Neuronal stem cell (in vitro differentiated cells): ENCODE data around the gene ETV6.

Experiments
- DNase-seq: peaks from one replicate; pipeline ENCODE4 v3.0.0-alpha.2; 2013; ENCODE audit warnings: low spot score
- H2AFZ ChIP-seq: one replicate; pipeline ENCODE4 v1.6.1; 2013; ENCODE audit warnings: mild to moderate bottlenecking, low read length, inconsistent platforms
- H2AK5ac ChIP-seq: 2 replicates; pipeline ENCODE4 v1.6.1; 2013; ENCODE audit warnings: low read depth, mild to moderate bottlenecking, inconsistent platforms, low read length, moderate library complexity, mixed read lengths
- H2BK120ac ChIP-seq: 2 replicates; pipeline ENCODE4 v1.6.1; 2013; ENCODE audit warnings: low read depth, mild to moderate bottlenecking, inconsistent platforms, low read length, moderate library complexity, mixed read lengths
- H2BK12ac ChIP-seq: one replicate; pipeline ENCODE4 v1.6.1; 2013; ENCODE audit warnings: low read length, inconsistent platforms
- H2BK15ac ChIP-seq: 2 replicates; pipeline ENCODE4 v1.6.1; 2013; ENCODE audit warnings: mild to moderate bottlenecking, low read length, inconsistent platforms, mixed read lengths
- H2BK5ac ChIP-seq: one replicate; pipeline ENCODE4 v1.6.1; 2013; ENCODE audit warnings: inconsistent platforms, mild to moderate bottlenecking, low read length, moderate library complexity
- H3K14ac ChIP-seq: one replicate; pipeline ENCODE4 v1.6.1; 2013; ENCODE audit warnings: low read length, inconsistent platforms
- H3K18ac ChIP-seq: 2 replicates; pipeline ENCODE4 v1.6.1; 2013; ENCODE audit warnings: low read length, inconsistent platforms
- H3K23ac ChIP-seq: 2 replicates; pipeline ENCODE4 v1.6.1; 2013; ENCODE audit warnings: low read depth, mild to moderate bottlenecking, mixed read lengths, low read length, inconsistent platforms; ENCODE audit not compliant: poor library complexity
- H3K27ac ChIP-seq: replicated peaks from 3 replicates; pipeline ENCODE4 v1.5.1; 2013; ENCODE audit warnings: low read length, inconsistent platforms
- H3K27me3 ChIP-seq, 3 experiments: 2 replicates each; pipeline ENCODE4 v1.6.1; 2013; ENCODE audit warnings: low read length in 3 of 3, mild to moderate bottlenecking in 2 of 3, inconsistent platforms in 1 of 3, low read depth in 1 of 3, mixed read lengths in 1 of 3, moderate library complexity in 1 of 3; ENCODE audit not compliant: control insufficient read depth in 3 of 3, insufficient read depth in 3 of 3
- H3K36me3 ChIP-seq, 2 donors: replicated peaks in 1 of 2; 2 replicates each; pipeline ENCODE4 v1.6.1; 2013; ENCODE audit warnings: low read length in 2 of 2; ENCODE audit not compliant: control insufficient read depth in 2 of 2, insufficient read depth in 2 of 2
- H3K4ac ChIP-seq: 2 replicates; pipeline ENCODE4 v1.6.1; 2013; ENCODE audit warnings: inconsistent platforms, mild to moderate bottlenecking, low read length, moderate library complexity
- H3K4me1 ChIP-seq, 2 donors: 1 replicate in 1 of 2; 2 replicates in 1 of 2; pipeline ENCODE4 v1.6.1; 2013; ENCODE audit warnings: low read length in 2 of 2, low read depth in 1 of 2; ENCODE audit not compliant: control insufficient read depth in 2 of 2, insufficient read depth in 1 of 2
- H3K4me2 ChIP-seq: one replicate; pipeline ENCODE4 v1.6.1; 2013; ENCODE audit warnings: mild to moderate bottlenecking, low read length, inconsistent platforms; ENCODE audit not compliant: insufficient read depth, poor library complexity, severe bottlenecking
- H3K4me3 ChIP-seq, 2 donors: 2 replicates each; pipeline ENCODE4 v1.5.1; 2013; ENCODE audit warnings: low read length in 2 of 2, mild to moderate bottlenecking in 2 of 2, inconsistent platforms in 1 of 2, moderate library complexity in 1 of 2
- H3K79me1 ChIP-seq: one replicate; pipeline ENCODE4 v1.6.1; 2013; ENCODE audit warnings: low read depth, mild to moderate bottlenecking, inconsistent platforms, low read length, moderate library complexity
- H3K9ac ChIP-seq: one replicate; pipeline ENCODE4 v1.6.1; 2013; ENCODE audit warnings: mild to moderate bottlenecking, low read depth, low read length, inconsistent platforms; ENCODE audit not compliant: poor library complexity
- H3K9me3 ChIP-seq, 2 donors: replicated peaks in 1 of 2; 2 replicates each; pipeline versions ENCODE3 to v1.6.1; 2013; ENCODE audit warnings: low read length in 2 of 2, mild to moderate bottlenecking in 2 of 2, inconsistent platforms in 1 of 2, low read depth in 1 of 2, mixed read lengths in 1 of 2, moderate library complexity in 1 of 2; ENCODE audit not compliant: control insufficient read depth in 2 of 2, insufficient read depth in 1 of 2
- H4K8ac ChIP-seq: one replicate; pipeline ENCODE4 v1.6.1; 2013; ENCODE audit warnings: low read depth, mild to moderate bottlenecking, inconsistent platforms, low read length, moderate library complexity
- H4K91ac ChIP-seq: one replicate; pipeline ENCODE4 v1.6.1; 2013; ENCODE audit warnings: low read length, low read depth, mild to moderate bottlenecking, inconsistent platforms; ENCODE audit not compliant: poor library complexity
- WGBS, 2 donors: extraction: QIAGEN DNeasy Blood & Tissue Kit; methylation state at CpG; one replicate each; pipeline ENCODE4 v1.1.7; 2013; ENCODE audit warnings: missing lambda C conversion rate in 2 of 2, mixed read lengths in 1 of 2; ENCODE audit not compliant: insufficient read length in 2 of 2, insufficient replicate concordance in 1 of 2; ENCODE audit errors: extremely low coverage in 2 of 2; 5-methylcytosine and 5-hydroxymethylcytosine counted together

Gene ETV6

DNA sequence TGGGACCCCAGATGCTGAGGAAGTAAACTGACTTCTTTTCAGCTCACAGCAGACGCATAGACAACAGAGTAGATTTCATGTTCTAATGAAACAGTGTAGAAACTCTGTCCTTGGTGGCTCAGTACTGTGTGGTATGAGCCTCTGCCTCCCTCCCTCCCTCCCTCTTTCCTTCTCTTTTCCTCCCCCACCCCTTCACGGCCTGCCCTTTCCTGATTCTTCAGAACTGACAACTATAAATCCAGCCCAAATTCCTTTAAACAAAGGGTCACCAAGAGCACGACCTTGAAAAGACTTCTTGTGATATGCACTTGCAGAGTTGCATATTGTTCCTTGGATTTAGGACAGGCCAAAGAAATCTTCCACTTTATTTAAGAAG is 164.0 kb downstream of the ETV6 start:
- Histone ChIP-seq H3K9ac (peak overlapping the region; percentile 18), H2BK15ac (no peak overlapping the region), H3K14ac (no peak overlapping the region), H3K36me3 (no peaks in the 10 kb centered on the region), H3K27me3 (no peaks in the 10 kb centered on the region), H4K91ac (no peak overlapping the region), H4K8ac (no peak overlapping the region), H3K9me3 (no peaks in the 10 kb centered on the region), H2AFZ (peak overlapping the region; percentile 85), H3K4me2 (peak overlapping the region; percentile 60), H3K4me1 (peaks cover 26 to 28% of the 10 kb centered on the region in 2 donors), H3K23ac (no peak overlapping the region), H3K79me1 (no peaks in the 10 kb centered on the region), H2BK120ac (no peak overlapping the region), H2BK5ac (no peak overlapping the region), H2AK5ac (no peak overlapping the region), H3K4ac (no peak overlapping the region), H3K18ac (peak overlapping the region; percentile 91), H2BK12ac (no peak overlapping the region), H3K27ac (peak overlapping the region; percentile 94), H3K4me3 (peak overlapping the region in 1 of 2 donors; percentile 52)
- no CpG with 5 or more reads among the region's 3 CpGs for WGBS, 2 donors
- no peak for DNase-seq

DNA sequence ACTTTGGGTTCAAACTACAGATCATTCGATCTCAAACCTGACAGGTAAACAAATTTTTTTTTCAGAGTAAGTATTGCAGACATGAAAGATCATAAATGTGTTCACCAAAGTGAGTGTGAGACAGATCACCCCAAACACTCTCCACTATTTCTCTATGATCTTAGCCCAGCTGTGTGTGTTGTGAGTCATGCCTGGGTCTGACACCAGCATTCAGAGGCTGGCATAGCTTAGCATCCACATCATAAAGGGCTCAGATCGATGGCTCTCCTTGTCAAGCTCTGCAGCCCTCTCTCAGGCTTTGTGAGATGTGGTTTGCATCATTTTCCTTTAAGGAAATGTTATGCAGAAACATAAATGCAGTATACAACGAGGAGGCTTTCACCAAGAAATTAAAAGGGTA is 164.9 kb downstream of the ETV6 start:
- WGBS, 2 donors: no CpG with 5 or more reads among the region's 3 CpGs
- H3K36me3 ChIP-seq: no peaks in the 10 kb centered on the region
- H3K23ac ChIP-seq: no peak overlapping the region
- H3K9me3 ChIP-seq: no peaks in the 10 kb centered on the region
- H3K27me3 ChIP-seq: no peaks in the 10 kb centered on the region
- no peak overlapping the region for H2AFZ ChIP-seq
- H3K9ac ChIP-seq: no peak overlapping the region
- H3K4ac ChIP-seq: no peak overlapping the region
- H3K18ac ChIP-seq: no peak overlapping the region
- no peaks in the 10 kb centered on the region for H3K79me1 ChIP-seq
- H2BK120ac ChIP-seq: no peak overlapping the region
- no peak for DNase-seq
- H2BK12ac ChIP-seq: no peak overlapping the region
- H4K91ac ChIP-seq: no peak overlapping the region
- H4K8ac ChIP-seq: no peak overlapping the region
- no peak overlapping the region for H3K27ac ChIP-seq
- no peak overlapping the region for H2AK5ac ChIP-seq
- no peak overlapping the region for H2BK15ac ChIP-seq
- H3K4me3 ChIP-seq: no peak overlapping the region
- no peak overlapping the region for H3K14ac ChIP-seq
- H3K4me1 ChIP-seq: peaks cover 26 to 34% of the 10 kb centered on the region in 2 donors
- H3K4me2 ChIP-seq: no peak overlapping the region
- H2BK5ac ChIP-seq: no peak overlapping the region

GRCh38 chr12:11815397-11815796 is 165.9 kb downstream of the ETV6 start:
- Histone ChIP-seq H3K79me1 (no peaks in the 10 kb centered on the region), H2AFZ (no peak overlapping the region), H3K14ac (no peak overlapping the region), H2AK5ac (no peak overlapping the region), H4K8ac (no peak overlapping the region), H2BK5ac (no peak overlapping the region), H3K4me1 (peaks cover 26 to 34% of the 10 kb centered on the region in 2 donors), H3K4ac (no peak overlapping the region), H3K4me2 (no peak overlapping the region), H3K18ac (no peak overlapping the region), H2BK120ac (no peak overlapping the region), H3K27ac (no peak overlapping the region), H2BK12ac (no peak overlapping the region), H4K91ac (no peak overlapping the region), H3K9me3 (no peaks in the 10 kb centered on the region), H3K23ac (no peak overlapping the region), H3K36me3 (no peaks in the 10 kb centered on the region), H3K9ac (no peak overlapping the region), H2BK15ac (no peak overlapping the region), H3K27me3 (no peaks in the 10 kb centered on the region), H3K4me3 (no peak overlapping the region)
- no CpG with 5 or more reads among the region's 5 CpGs for WGBS, 2 donors
- DNase-seq: no peak

GRCh38 chr12:11819643-11820042 is 170.2 kb downstream of the ETV6 start:
- Histone ChIP-seq H3K4me2 (no peak overlapping the region), H3K4ac (no peak overlapping the region), H2BK15ac (no peak overlapping the region), H3K36me3 (no peaks in the 10 kb centered on the region), H3K4me1 (peaks cover 14 to 32% of the 10 kb centered on the region in 2 donors), H4K91ac (no peak overlapping the region), H3K79me1 (no peaks in the 10 kb centered on the region), H3K23ac (no peak overlapping the region), H3K14ac (no peak overlapping the region), H4K8ac (no peak overlapping the region), H2BK120ac (no peak overlapping the region), H3K27ac (no peak overlapping the region), H2BK12ac (no peak overlapping the region), H2AK5ac (no peak overlapping the region), H3K27me3 (no peaks in the 10 kb centered on the region), H3K9me3 (no peaks in the 10 kb centered on the region), H2BK5ac (no peak overlapping the region), H3K9ac (no peak overlapping the region), H3K18ac (no peak overlapping the region), H3K4me3 (no peak overlapping the region), H2AFZ (no peak overlapping the region)
- whole genome bisulfite sequencing, 2 donors: no CpG with 5 or more reads among the region's 4 CpGs
- DNase-seq: no peak
